T-helper 9 cell (primary cell): ENCODE measurements around the gene PTPRM.

ENCODE experiments used
- DNase-seq: peaks from one replicate; pipeline ENCODE4 v3.0.0-alpha.2; 2020

PTPRM gene

GRCh38 chr18:8257851-8258434, 690.8 kb downstream of the PTPRM start:
- DNase-seq, result no peak

- no peak for DNase-seq
Measured at GRCh38 chr18:8260319-8260718, 693.2 kb downstream of the PTPRM start.

- no peak for DNase-seq
Measured at GRCh38 chr18:8260827-8261226, 693.7 kb downstream of the PTPRM start.

- no peak for DNase-seq
Measured at GRCh38 chr18:8261651-8262091, 694.6 kb downstream of the PTPRM start.

- no peak for DNase-seq
Measured at GRCh38 chr18:8262221-8262620, 695.1 kb downstream of the PTPRM start.

GRCh38 chr18:8264116-8264515, 697.0 kb downstream of the PTPRM start:
- DNase-seq, result no peak

- DNase-seq, result no peak
Measured at GRCh38 chr18:8264861-8265411, 697.8 kb downstream of the PTPRM start.

GRCh38 chr18:8272254-8272653, 705.1 kb downstream of the PTPRM start:
- no peak for DNase-seq

GRCh38 chr18:8274370-8274769, 707.3 kb downstream of the PTPRM start:
- DNase-seq, result no peak

- no peak for DNase-seq
Measured at GRCh38 chr18:8276406-8276805, 709.3 kb downstream of the PTPRM start.

GRCh38 chr18:8277270-8277669, 710.2 kb downstream of the PTPRM start:
- no peak for DNase-seq

- DNase-seq, result no peak
Measured at GRCh38 chr18:8279346-8279745, 712.2 kb downstream of the PTPRM start.

- DNase-seq, result no peak
Measured at GRCh38 chr18:8279781-8280330, 712.7 kb downstream of the PTPRM start.

GRCh38 chr18:8283891-8284585, 716.9 kb downstream of the PTPRM start:
- DNase-seq, result no peak

- DNase-seq, result no peak
Measured at GRCh38 chr18:8286303-8286702, 719.2 kb downstream of the PTPRM start.

GRCh38 chr18:8287196-8287885, 720.2 kb downstream of the PTPRM start:
- DNase-seq, result no peak

- DNase-seq, result no peak
Measured at GRCh38 chr18:8288472-8289195, 721.5 kb downstream of the PTPRM start.

GRCh38 chr18:8290435-8290834, 723.3 kb downstream of the PTPRM start:
- DNase-seq, result no peak

- DNase-seq, result no peak
Measured at GRCh38 chr18:8290913-8291312, 723.8 kb downstream of the PTPRM start.

GRCh38 chr18:8293184-8293583, 726.1 kb downstream of the PTPRM start:
- no peak for DNase-seq

GRCh38 chr18:8296886-8297616, 729.9 kb downstream of the PTPRM start:
- no peak for DNase-seq

GRCh38 chr18:8298186-8298585, 731.1 kb downstream of the PTPRM start:
- no peak for DNase-seq
